GM10847 (cell line): ENCODE data around the gene CMC1.
A peak's percentile ranks its signal among the peaks of the same experiment; 100 is the strongest.

Experiments
- POLR2A ChIP-seq: IDR thresholded peaks from 2 replicates; pipeline ENCODE4 v1.6.1; 2011; ENCODE audit not compliant: insufficient read length; ENCODE audit errors: extremely low read depth

The CMC1 gene

GRCh38 chr3:28328188-28329151 lies 87.1 kb downstream of the CMC1 start:
- no peak for TF ChIP-seq POLR2A

- TF ChIP-seq POLR2A, result no peak
These were observed 93.1 kb downstream of the CMC1 start for GRCh38 chr3:28334552-28334951.

- no peak for TF ChIP-seq POLR2A
These were observed 93.8 kb downstream of the CMC1 start for GRCh38 chr3:28335246-28335645.

GRCh38 chr3:28337230-28337629 lies 95.8 kb downstream of the CMC1 start:
- TF ChIP-seq POLR2A, result no peak

GRCh38 chr3:28343144-28343543 lies 101.7 kb downstream of the CMC1 start:
- TF ChIP-seq POLR2A, result no peak

- no peak for TF ChIP-seq POLR2A
These were observed 104.3 kb downstream of the CMC1 start for GRCh38 chr3:28345690-28346089.

- no peak for TF ChIP-seq POLR2A
These were observed 106.2 kb downstream of the CMC1 start for GRCh38 chr3:28347374-28348264.

- TF ChIP-seq POLR2A, result no peak
These were observed 106.8 kb downstream of the CMC1 start for GRCh38 chr3:28348265-28348628.

- peak; percentile 30 for TF ChIP-seq POLR2A
These were observed 107.4 kb downstream of the CMC1 start, which contains the start of the genes AZI2 and ZCWPW2 for GRCh38 chr3:28348629-28349468. AZI2 (minus strand) TSS chr3:28348824; CDS start chr3:28340617, 8,207 bp downstream. ZCWPW2 (plus strand) TSS chr3:28348721; CDS start chr3:28413069, 64,348 bp downstream.

GRCh38 chr3:28349469-28350000 lies 108.1 kb downstream of the CMC1 start:
- TF ChIP-seq POLR2A, result no peak
